GM10847 (cell line): ENCODE data around the gene BLTP3A.

Experiments
- POLR2A ChIP-seq: IDR thresholded peaks from 2 replicates; pipeline ENCODE4 v1.6.1; 2011; ENCODE audit not compliant: insufficient read length; ENCODE audit errors: extremely low read depth

The BLTP3A gene

DNA sequence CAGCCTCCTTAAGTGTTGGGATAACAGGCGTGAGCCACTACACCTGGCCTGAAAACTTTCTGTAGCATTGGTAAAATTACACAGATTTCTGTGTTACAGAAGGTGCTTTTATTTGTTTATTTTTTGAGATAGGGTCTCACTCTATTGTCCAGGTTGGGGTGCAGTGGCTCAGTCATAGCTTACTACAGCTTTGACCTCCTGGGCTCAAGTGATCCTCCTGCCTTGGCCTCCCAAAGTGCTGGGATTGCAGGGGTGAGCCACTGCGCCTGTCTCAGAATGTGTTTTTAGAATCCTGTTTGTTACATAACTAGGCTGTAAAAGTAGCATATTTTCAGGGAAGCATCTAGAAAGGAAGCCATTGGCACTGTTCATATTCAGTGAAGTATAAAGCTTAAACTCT lies 16.9 kb upstream of the BLTP3A start:
- no peak for TF ChIP-seq POLR2A

DNA sequence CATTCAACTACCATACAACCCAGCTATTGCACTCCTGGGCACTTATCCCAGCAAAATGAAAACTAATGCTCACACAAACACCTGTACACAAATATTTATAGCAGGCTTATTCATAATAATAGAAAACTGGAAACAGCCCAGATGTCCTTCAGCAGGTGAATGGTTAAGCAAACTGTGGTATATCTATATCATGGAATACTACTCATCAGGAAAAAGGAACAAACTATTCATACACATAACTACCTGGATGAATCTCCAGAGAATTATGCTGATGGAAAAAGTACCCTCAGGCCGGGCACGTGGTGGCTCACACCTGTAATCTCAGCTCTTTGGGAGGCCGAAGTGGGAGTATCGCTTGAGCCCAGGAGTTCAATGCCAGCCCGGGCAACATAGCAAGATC lies 3.8 kb upstream of the BLTP3A start:
- no peak for TF ChIP-seq POLR2A

- TF ChIP-seq POLR2A, result no peak
Observed at GRCh38 chr6:34791164-34791700, 651 bp upstream of the BLTP3A start.

DNA sequence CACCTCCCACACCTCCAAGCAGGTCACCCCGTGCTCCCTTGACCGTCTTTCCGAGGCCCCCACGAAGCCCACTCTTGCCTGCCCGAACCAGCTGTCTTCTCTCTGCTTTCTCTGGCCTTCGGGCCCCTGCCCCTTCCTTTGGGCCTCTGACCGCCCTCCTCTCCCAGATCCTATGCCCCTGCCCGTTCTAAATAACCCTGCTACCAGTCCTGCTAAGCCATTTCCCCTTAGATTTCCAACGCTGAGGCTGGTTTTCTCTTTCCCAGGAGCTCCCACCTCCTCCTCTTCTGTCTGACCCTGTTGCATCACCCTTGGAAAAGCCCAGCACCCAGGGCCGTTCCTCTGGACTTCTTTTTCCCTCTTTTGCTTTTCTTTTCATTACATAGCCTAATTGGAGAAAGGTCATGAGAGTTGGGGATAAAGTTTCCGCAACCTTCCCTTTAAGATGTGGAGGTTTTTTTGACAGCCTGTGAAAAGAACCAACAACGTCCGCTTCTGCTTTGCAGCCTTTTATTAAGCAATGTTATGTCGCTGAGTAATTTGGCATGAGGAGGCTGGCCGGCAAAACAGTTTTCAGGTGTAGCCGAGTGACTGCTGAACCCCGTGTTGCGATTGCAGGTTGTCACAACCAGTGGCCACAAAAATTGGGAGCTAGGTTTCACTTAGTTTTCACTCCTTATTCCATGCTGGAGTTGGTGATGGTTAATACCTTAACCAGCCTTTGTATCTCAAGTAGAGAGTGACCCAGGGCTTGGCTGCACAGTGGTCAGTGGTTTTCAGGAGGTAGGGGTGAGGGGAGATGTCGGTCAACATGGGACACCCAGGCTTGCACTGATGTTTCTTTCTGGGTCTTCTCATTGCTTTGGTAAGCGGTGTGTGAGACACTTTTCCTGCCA lies 970 bp downstream of the BLTP3A start:
- TF ChIP-seq POLR2A, result no peak

DNA sequence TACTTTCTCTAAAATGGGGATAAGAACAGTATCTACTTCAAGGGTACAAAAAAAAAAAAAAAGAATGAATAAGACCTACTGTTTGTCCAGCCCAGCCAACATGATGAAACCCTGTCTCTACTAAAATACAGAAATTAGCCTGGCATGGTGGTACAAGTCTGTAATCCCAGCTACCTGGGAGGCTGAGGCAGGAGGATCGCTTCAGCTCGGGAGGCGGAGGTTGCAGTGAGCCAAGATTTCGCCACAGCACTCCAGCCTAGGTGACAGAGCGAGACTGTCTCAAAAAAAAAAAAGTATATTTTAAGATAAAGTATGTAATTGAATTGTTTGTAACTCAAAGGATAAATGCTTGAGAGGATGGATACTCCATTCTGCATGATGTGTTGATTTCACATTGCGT lies 2.0 kb downstream of the BLTP3A start:
- no peak for TF ChIP-seq POLR2A

DNA sequence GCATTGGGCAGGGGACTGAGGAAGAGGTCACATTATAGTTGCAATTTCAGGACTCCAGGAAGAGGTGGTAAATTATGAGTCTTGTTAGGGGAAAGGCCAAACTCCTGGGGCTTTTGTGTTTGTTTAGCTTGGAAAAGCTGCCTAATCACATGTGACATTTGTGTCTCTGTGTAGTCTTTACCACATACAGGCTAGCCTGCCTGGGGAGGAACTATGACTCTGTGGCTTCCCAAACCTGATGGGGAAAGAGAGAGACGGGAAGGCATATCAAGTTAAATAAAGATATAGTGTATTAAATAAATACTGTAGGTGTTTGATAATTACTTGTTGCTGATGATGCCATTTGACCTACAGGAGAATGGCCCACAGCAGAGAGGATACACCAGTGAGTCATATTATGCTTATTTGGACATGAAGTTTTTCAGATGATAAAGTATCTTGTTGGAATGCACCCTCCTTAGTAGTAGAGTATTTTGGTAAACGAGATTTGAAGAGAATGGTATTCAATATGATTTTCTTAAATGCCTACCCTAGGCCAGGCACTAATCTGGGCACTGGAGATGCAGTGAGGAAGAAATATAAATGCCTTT lies 4.0 kb downstream of the BLTP3A start:
- no peak for TF ChIP-seq POLR2A

- TF ChIP-seq POLR2A, result no peak
Observed at GRCh38 chr6:34798057-34798456, 6.2 kb downstream of the BLTP3A start.

DNA sequence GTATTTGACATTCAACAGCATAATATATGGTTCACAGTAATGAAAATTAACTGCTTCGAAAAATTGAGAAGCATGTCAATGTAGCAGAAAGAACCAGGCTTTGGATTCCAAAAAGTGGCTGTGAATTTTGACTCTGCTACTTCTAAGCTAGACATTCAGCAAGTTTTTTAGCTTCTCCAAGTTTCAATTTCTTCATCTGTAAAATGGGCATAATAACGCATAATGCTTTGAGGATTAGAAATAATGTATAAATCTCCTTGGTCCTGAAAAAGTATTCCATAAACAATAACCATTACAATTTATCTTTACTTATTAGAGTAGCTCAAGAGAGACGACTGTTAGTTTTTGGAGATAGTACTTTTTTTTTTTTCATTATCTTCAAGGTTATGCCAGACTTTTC lies 7.7 kb downstream of the BLTP3A start:
- TF ChIP-seq POLR2A, result no peak

DNA sequence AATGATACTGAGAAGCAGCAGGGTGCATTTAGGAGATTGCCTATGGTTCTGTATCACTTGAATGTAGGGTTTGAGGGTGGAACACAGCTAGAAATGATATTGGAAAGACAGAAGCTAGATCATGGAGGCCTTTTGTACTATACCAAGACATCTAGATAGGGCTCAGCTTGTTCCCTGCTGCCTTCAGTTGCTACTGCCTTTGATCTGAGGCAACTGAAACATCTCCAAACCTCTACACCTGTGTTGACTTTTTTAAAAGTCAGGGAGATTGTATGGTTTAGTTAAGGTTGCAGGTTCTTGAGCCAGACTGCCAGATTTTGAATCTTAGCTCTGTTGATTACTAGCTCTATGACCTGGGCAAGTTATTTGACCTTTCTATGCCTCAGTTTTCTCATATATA lies 12.7 kb downstream of the BLTP3A start:
- TF ChIP-seq POLR2A, result no peak

- TF ChIP-seq POLR2A, result no peak
Observed at GRCh38 chr6:34806738-34807453, 15.0 kb downstream of the BLTP3A start.

GRCh38 chr6:34810017-34810882 lies 18.4 kb downstream of the BLTP3A start:
- no peak for TF ChIP-seq POLR2A

DNA sequence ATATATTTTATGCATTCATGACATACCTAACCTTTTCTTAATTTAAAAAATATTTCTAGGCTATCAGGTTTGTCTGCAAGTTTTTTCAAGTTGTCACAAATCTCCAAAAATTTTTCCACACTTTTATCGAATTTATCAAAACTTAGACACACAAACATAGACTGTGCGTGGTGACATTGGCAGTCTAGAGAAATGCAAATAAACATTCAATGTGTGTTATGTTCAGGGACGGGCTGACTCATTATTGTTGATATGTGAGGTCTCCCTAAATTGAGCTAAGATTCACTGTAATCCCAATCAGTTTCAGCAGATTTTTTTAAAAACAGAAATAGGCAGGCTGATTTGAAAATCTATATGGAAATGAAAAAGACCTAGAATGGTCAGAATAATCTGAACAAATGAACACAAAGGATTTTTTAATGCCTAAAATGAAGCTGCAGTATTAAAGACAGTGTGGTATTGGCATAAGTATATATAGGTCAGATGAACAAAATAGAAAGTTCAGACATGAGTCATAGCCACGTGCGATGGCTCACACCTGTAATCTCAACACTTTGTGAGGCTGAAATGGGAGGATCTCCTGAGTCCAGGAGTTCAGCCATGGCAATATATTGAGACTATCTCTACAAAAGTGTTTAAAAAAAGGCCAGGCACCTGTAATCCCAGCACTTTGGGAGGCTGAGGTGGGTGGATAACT lies 19.2 kb downstream of the BLTP3A start:
- no peak for TF ChIP-seq POLR2A

GRCh38 chr6:34813028-34813713 lies 21.3 kb downstream of the BLTP3A start:
- no peak for TF ChIP-seq POLR2A

- no peak for TF ChIP-seq POLR2A
Observed at GRCh38 chr6:34816635-34817301, 24.9 kb downstream of the BLTP3A start.

- TF ChIP-seq POLR2A, result no peak
Observed at GRCh38 chr6:34817446-34817845, 25.6 kb downstream of the BLTP3A start.
